H1 (cell line): ENCODE results near the gene ADGRF1. TPM values are rescaled to one million over a fixed set of nuclear protein-coding genes. Genes with fewer than 3 reads are reported as not detected.

Experiments used
- CTCF ChIP-seq, 3 experiments: IDR thresholded peaks; 1 replicate in 2 of 3; 2 replicates in 1 of 3; pipeline versions ENCODE4 v1.5.1 to v1.6.1; 2011; ENCODE audit warnings: low read length in 3 of 3, mild to moderate bottlenecking in 3 of 3, inconsistent platforms in 2 of 3, low read depth in 1 of 3, moderate library complexity in 1 of 3; ENCODE audit not compliant: insufficient read depth in 1 of 3; ENCODE audit errors: control extremely low read depth in 1 of 3
- polyA plus RNA-seq, 7 experiments: library from polyadenylated mRNA; depleted of rRNA in 3 of 7; stranded (reverse) in 5 of 7; unstranded in 2 of 7; fragments of >200 nt in 5 of 7; fragments of 200-250 nt in 2 of 7; gene quantifications; 1 replicate in 5 of 7; 2 replicates in 1 of 7; 4 replicates in 1 of 7; pipeline versions ENCODE4 v1.2.1 to v1.2.3, GENCODE V29; 2011 to 2013; ENCODE audit warnings: missing spikeins in 2 of 7, mixed read lengths in 2 of 7
- total RNA-seq: library from RNA; stranded (reverse); fragmentation: NEBNext Ultra II Directional; extraction: Animal tissue kit (Norgen Biotek cat#: 25700); gene quantifications from 2 replicates; pipeline ENCODE4 v1.2.1, GENCODE V29; 2021

The ADGRF1 gene
- total and polyA plus RNA-seq, 2 of the 8 experiments (the other 6 are each of a cell fraction or from before 2014, with no cell fraction given), result not detected

DNA sequence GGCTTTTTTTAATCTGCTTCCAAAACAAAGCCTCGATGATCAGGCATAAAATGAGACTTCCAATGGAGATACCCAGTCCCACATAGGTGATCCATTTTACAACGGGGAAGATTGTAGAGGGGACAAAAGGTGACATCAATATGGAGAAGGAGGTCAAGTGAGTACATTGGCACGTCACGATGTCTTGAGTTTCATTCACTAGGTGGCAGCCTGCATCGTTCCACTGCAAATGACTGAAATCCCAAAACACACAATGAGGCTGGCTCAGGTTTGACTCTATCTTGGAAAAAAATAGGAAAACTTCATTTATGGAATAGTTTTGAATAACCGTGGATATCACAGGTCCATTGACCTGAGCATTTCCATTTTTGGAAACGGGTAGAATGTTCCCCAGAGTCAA lies 32.5 kb downstream of the ADGRF1 start (continued):
- TF ChIP-seq CTCF (IDR thresholded peaks at IDR 0.05; ENCODE audit: control extremely low read depth in 1 of 3, insufficient read depth in 1 of 3, low read depth in 1 of 3, low read length in 3 of 3), result peak in 2 of 3 experiments; percentile 6 to 30; a peak in 2 of 4 replicates
